ENCODE data around the gene PPM1D.

DNA sequence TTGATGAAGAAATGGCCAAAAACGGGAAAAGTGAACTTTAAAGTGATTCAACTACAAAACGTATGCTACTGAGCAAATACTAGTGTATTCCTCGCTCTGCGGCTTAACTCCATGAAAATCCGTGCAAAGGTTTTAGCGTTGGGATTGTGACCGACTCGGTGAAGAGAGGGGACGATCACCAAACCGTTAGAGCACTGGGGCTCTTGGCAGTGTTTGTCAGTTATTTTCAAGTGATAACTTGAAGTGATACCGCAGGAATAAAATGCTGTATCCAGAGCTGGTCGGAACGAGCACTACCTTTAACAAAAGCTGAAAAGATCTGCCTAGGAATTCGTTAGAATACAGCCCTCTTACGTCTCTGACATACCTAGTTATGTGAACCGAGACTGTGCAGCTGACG is 773 bp upstream of the PPM1D start:
- TF ChIP-seq EZH2 (IDR thresholded peaks at IDR 0.05; ENCODE audit: insufficient read depth, poor library complexity, severe bottlenecking) (no peak), EZH2phosphoT487 (IDR thresholded peaks at IDR 0.05; ENCODE audit: insufficient read depth, low read depth) (no peak)
